Liver (tissue), 9 donors: ENCODE results near the gene GALNT8. TPM values are rescaled to one million over a fixed set of nuclear protein-coding genes. Genes with fewer than 3 reads are reported as not detected.

Experiments
- DNase-seq: peaks from one replicate; pipeline ENCODE4 v3.0.0-alpha.2; 2017; ENCODE audit warnings: low spot score
- H3K27ac ChIP-seq, 2 donors: one replicate each; pipeline ENCODE4 v1.7.0; 2013; ENCODE audit warnings: inconsistent platforms in 2 of 2, low read length in 2 of 2, control low read depth in 1 of 2, low read depth in 1 of 2, mild to moderate bottlenecking in 1 of 2
- H3K27me3 ChIP-seq, 4 donors: one replicate each; pipeline versions ENCODE4 v1.6.1 to v1.7.0; 2013; ENCODE audit warnings: low read length in 3 of 4, inconsistent platforms in 1 of 4, mild to moderate bottlenecking in 1 of 4, moderate library complexity in 1 of 4; ENCODE audit not compliant: control insufficient read depth in 4 of 4, insufficient read depth in 4 of 4
- H3K36me3 ChIP-seq, 4 donors: one replicate each; pipeline versions ENCODE4 v1.6.1 to v1.7.0; 2013; ENCODE audit warnings: low read length in 3 of 4, mild to moderate bottlenecking in 3 of 4, low read depth in 1 of 4, moderate library complexity in 1 of 4; ENCODE audit not compliant: control insufficient read depth in 4 of 4, insufficient read depth in 3 of 4
- H3K4me1 ChIP-seq, 4 donors: one replicate each; pipeline versions ENCODE4 v1.6.1 to v1.7.0; 2013; ENCODE audit warnings: low read length in 3 of 4, mild to moderate bottlenecking in 3 of 4, moderate library complexity in 1 of 4; ENCODE audit not compliant: control insufficient read depth in 4 of 4, insufficient read depth in 4 of 4
- H3K4me3 ChIP-seq, 3 donors: one replicate each; pipeline versions ENCODE4 v1.6.1 to v1.7.0; 2013; ENCODE audit warnings: low read length in 3 of 3, control low read depth in 1 of 3, low read depth in 1 of 3, mild to moderate bottlenecking in 1 of 3
- H3K9ac ChIP-seq, 2 donors: one replicate each; pipeline ENCODE4 v1.7.0; 2013; ENCODE audit warnings: low read length in 2 of 2, mild to moderate bottlenecking in 2 of 2, moderate library complexity in 2 of 2, control low read depth in 1 of 2, low read depth in 1 of 2
- H3K9me3 ChIP-seq, 4 donors: one replicate each; pipeline versions ENCODE4 v1.6.1 to v1.7.0; 2013; ENCODE audit warnings: low read length in 3 of 4; ENCODE audit not compliant: control insufficient read depth in 4 of 4
- CTCF ChIP-seq: fragments of 150-350 bp; IDR thresholded peaks from 2 replicates; pipeline ENCODE4 v1.5.1; 2017; ENCODE audit warnings: improper control_type of control experiment, low read depth, low read length; ENCODE audit not compliant: missing input control
- FOXA2 ChIP-seq: IDR thresholded peaks from 2 replicates; pipeline ENCODE4 v1.6.1; 2016; ENCODE audit warnings: antibody characterized with exemption
- HNF4A ChIP-seq, 2 donors: conservative IDR thresholded peaks; 2 replicates each; pipeline ENCODE4 v1.6.1; 2016; ENCODE audit warnings: antibody characterized with exemption in 2 of 2, mild to moderate bottlenecking in 2 of 2
- REST ChIP-seq: IDR thresholded peaks from 2 replicates; pipeline ENCODE4 v1.6.1; 2016; ENCODE audit warnings: antibody characterized with exemption, mild to moderate bottlenecking
- RXRA ChIP-seq, 2 donors: IDR thresholded peaks; 2 replicates each; pipeline ENCODE4 v1.6.1; 2017 to 2018; ENCODE audit warnings: antibody characterized with exemption in 2 of 2, mild to moderate bottlenecking in 1 of 2
- ZBTB33 ChIP-seq: IDR thresholded peaks from 2 replicates; pipeline ENCODE4 v1.6.1; 2016; ENCODE audit warnings: antibody characterized with exemption
- WGBS: extraction: QIAGEN DNeasy Blood & Tissue Kit; methylation state at CpG from one replicate; pipeline ENCODE4 v1.1.7; 2013; 5-methylcytosine and 5-hydroxymethylcytosine counted together
- polyA plus RNA-seq, 2 donors: library from polyadenylated mRNA; stranded (reverse) in 1 of 2; unstranded in 1 of 2; fragments of 200-250 nt in 1 of 2; fragments of >200 nt in 1 of 2; fragmentation: Nextera tagmentation in 1 of 2; extraction: Ambion mirVana in 1 of 2; gene quantifications; one replicate each; pipeline versions ENCODE4 v1.2.1 to v1.2.3, GENCODE V29; 2013 to 2015
- total RNA-seq, 2 donors: library from RNA; depleted of rRNA; stranded (reverse); fragments of >200 nt; gene quantifications; one replicate each; pipeline ENCODE4 v1.2.3, GENCODE V29; 2014
- donor health status: healthy.
- donor health status: healthy.
- donor health status: healthy.
- donor health status: healthy.
- donor health status: healthy.

Gene GALNT8
- total and polyA plus RNA-seq, 4 donors: 0.03 to 0.25 (median 0.19) TPM; not detected in 1

DNA sequence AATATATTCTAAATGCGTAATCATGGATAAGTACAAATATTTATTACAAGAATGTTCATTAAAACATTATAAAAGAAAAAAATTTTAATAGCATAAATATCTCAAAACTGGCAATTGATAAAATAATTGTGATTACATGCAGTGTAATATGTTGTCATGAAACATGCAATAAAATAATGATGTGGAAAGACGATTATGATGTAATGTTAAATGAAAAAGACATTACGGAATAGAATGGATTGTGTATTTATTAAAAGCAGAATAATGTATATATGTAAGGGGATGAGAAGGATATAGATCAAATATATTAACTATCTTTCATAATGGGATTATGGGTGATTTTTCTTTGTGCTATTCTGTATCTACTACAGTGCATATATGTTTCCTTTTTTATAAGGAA lies 38.5 kb upstream of the GALNT8 start:
- H3K4me3 ChIP-seq: no peak overlapping the region
- 98% methylated on average over 3 of the region's 3 CpGs for WGBS

More for the DNA sequence above, 38.5 kb upstream of the GALNT8 start:
- TF ChIP-seq HNF4A (conservative IDR thresholded peaks at IDR 0.05): no peak
- TF ChIP-seq ZBTB33: no peak
- no peak for TF ChIP-seq RXRA (IDR thresholded peaks at IDR 0.05)
- TF ChIP-seq CTCF: no peak
- TF ChIP-seq REST: no peak
- TF ChIP-seq FOXA2: no peak
- Histone ChIP-seq H3K27me3 (no peaks in the 10 kb centered on the region), H3K36me3 (peaks cover 5 to 47% (median 31%) of the 10 kb centered on the region in 4 donors), H3K9ac (no peak overlapping the region), H3K9me3 (no peaks in the 10 kb centered on the region), H3K27ac (no peak overlapping the region), H3K4me1 (no peaks in the 10 kb centered on the region)
- no peak for DNase-seq
